H9 (cell line): Measurements from ENCODE around the gene VCAN. TPM values are rescaled to one million over a fixed set of nuclear protein-coding genes. Genes with fewer than 3 reads are reported as not detected.

Source experiments
- DNase-seq: peaks from one replicate; pipeline ENCODE4 v3.0.0-alpha.2; 2017
- H2AFZ ChIP-seq: one replicate; pipeline ENCODE4 v1.6.1; 2013; ENCODE audit warnings: mild to moderate bottlenecking, low read length, control low read depth, moderate library complexity
- H2AK5ac ChIP-seq: 2 replicates; pipeline ENCODE4 v1.6.1; 2013; ENCODE audit warnings: low read length, control low read depth, mixed read lengths; ENCODE audit not compliant: insufficient read length
- H2BK120ac ChIP-seq: one replicate; pipeline ENCODE4 v1.6.1; 2013; ENCODE audit warnings: low read depth, mild to moderate bottlenecking, low read length, control low read depth, inconsistent platforms; ENCODE audit not compliant: poor library complexity, severe bottlenecking
- H2BK12ac ChIP-seq: 2 replicates; pipeline ENCODE4 v1.6.1; 2013; ENCODE audit warnings: low read length, control low read depth, mixed read lengths, low read depth; ENCODE audit not compliant: insufficient read length
- H2BK15ac ChIP-seq: 2 replicates; pipeline ENCODE4 v1.6.1; 2013; ENCODE audit warnings: low read depth, low read length, control low read depth
- H2BK20ac ChIP-seq: one replicate; pipeline ENCODE4 v1.6.1; 2013; ENCODE audit warnings: low read depth, mild to moderate bottlenecking, low read length, control low read depth, inconsistent platforms; ENCODE audit not compliant: poor library complexity, severe bottlenecking
- H2BK5ac ChIP-seq: 2 replicates; pipeline ENCODE4 v1.6.1; 2013; ENCODE audit warnings: low read length, control low read depth, mixed read lengths; ENCODE audit not compliant: insufficient read length
- H3K14ac ChIP-seq: 2 replicates; pipeline ENCODE4 v1.6.1; 2013; ENCODE audit warnings: low read length, control low read depth; ENCODE audit not compliant: insufficient read depth
- H3K18ac ChIP-seq: 2 replicates; pipeline ENCODE4 v1.6.1; 2013; ENCODE audit warnings: low read depth, mild to moderate bottlenecking, mixed read lengths, low read length, control low read depth; ENCODE audit not compliant: insufficient read length
- H3K23ac ChIP-seq: 2 replicates; pipeline ENCODE4 v1.6.1; 2013; ENCODE audit warnings: low read length, control low read depth, mixed read lengths, low read depth; ENCODE audit not compliant: insufficient read length
- H3K23me2 ChIP-seq: 2 replicates; pipeline ENCODE4 v1.6.1; 2013; ENCODE audit warnings: low read depth, mild to moderate bottlenecking, mixed read lengths, low read length, control low read depth; ENCODE audit not compliant: insufficient read length, poor library complexity, severe bottlenecking
- H3K27ac ChIP-seq: 2 replicates; pipeline ENCODE4 v1.5.1; 2013; ENCODE audit warnings: low read length, control low read depth, mixed read lengths, low read depth; ENCODE audit not compliant: insufficient read length
- H3K27me3 ChIP-seq: 2 replicates; pipeline ENCODE4 v1.6.1; 2013; ENCODE audit warnings: low read length, control low read depth, inconsistent platforms; ENCODE audit not compliant: insufficient read depth
- H3K4ac ChIP-seq: 2 replicates; pipeline ENCODE4 v1.6.1; 2013; ENCODE audit warnings: low read depth, mild to moderate bottlenecking, control low read depth, inconsistent platforms, low read length, moderate library complexity
- H3K4me1 ChIP-seq: 2 replicates; pipeline ENCODE4 v1.6.1; 2013; ENCODE audit warnings: low read length, control low read depth, inconsistent platforms; ENCODE audit not compliant: insufficient read depth
- H3K4me2 ChIP-seq: 2 replicates; pipeline ENCODE4 v1.6.1; 2013; ENCODE audit warnings: low read length, control low read depth, mixed read lengths; ENCODE audit not compliant: insufficient read length, insufficient read depth
- H3K56ac ChIP-seq: 2 replicates; pipeline ENCODE4 v1.6.1; 2013; ENCODE audit warnings: low read depth, mild to moderate bottlenecking, mixed read lengths, low read length, control low read depth; ENCODE audit not compliant: insufficient read length
- H3K79me1 ChIP-seq: 2 replicates; pipeline ENCODE4 v1.6.1; 2013; ENCODE audit warnings: low read depth, mild to moderate bottlenecking, moderate library complexity, low read length, control low read depth, inconsistent platforms; ENCODE audit not compliant: insufficient read depth, poor library complexity, severe bottlenecking
- H3K79me2 ChIP-seq: 2 replicates; pipeline ENCODE4 v1.6.1; 2013; ENCODE audit warnings: low read length, control low read depth, inconsistent platforms; ENCODE audit not compliant: insufficient read depth
- H3K9ac ChIP-seq: 2 replicates; pipeline ENCODE4 v1.6.1; 2013; ENCODE audit warnings: low read length, control low read depth, mixed read lengths; ENCODE audit not compliant: insufficient read length; ENCODE audit errors: extremely low read depth
- H3K9me3 ChIP-seq: one replicate; pipeline ENCODE4 v1.6.1; 2013; ENCODE audit warnings: low read depth, low read length, inconsistent platforms; ENCODE audit not compliant: control insufficient read depth
- H3T11ph ChIP-seq: one replicate; pipeline ENCODE4 v1.6.1; 2013; ENCODE audit warnings: mild to moderate bottlenecking, low read length, control low read depth, inconsistent platforms
- H4K20me1 ChIP-seq: one replicate; pipeline ENCODE4 v1.6.1; 2013; ENCODE audit not compliant: control insufficient read depth, insufficient read length, insufficient read depth
- H4K5ac ChIP-seq: 2 replicates; pipeline ENCODE4 v1.6.1; 2013; ENCODE audit warnings: low read depth, mild to moderate bottlenecking, mixed read lengths, low read length, control low read depth; ENCODE audit not compliant: insufficient read length
- H4K8ac ChIP-seq: replicated peaks from 2 replicates; pipeline ENCODE4 v1.6.1; 2013; ENCODE audit warnings: low read length, control low read depth, mixed read lengths, low read depth; ENCODE audit not compliant: insufficient read length
- H4K91ac ChIP-seq: 2 replicates; pipeline ENCODE4 v1.6.1; 2013; ENCODE audit warnings: low read depth, mild to moderate bottlenecking, moderate library complexity, mixed read lengths, low read length, control low read depth; ENCODE audit not compliant: insufficient read length
- H3K27ac Mint-ChIP-seq, 3 experiments: 2 replicates in 2 of 3; 3 replicates in 1 of 3; pipeline ENCODE4 v1.8.0; 2020 to 2021; ENCODE audit warnings: mixed read lengths in 3 of 3, mild to moderate bottlenecking in 1 of 3, moderate library complexity in 1 of 3
- H3K27me3 Mint-ChIP-seq: 2 replicates; pipeline ENCODE4 v1.8.0; 2021; ENCODE audit warnings: low read depth, mild to moderate bottlenecking, moderate library complexity, mixed read lengths
- H3K36me3 Mint-ChIP-seq, 3 experiments: 2 replicates in 2 of 3; 3 replicates in 1 of 3; pipeline ENCODE4 v1.8.0; 2020 to 2021; ENCODE audit warnings: low read depth in 3 of 3, mixed read lengths in 3 of 3; ENCODE audit not compliant: insufficient read depth in 1 of 3
- H3K4me1 Mint-ChIP-seq, 2 experiments: 2 replicates each; pipeline ENCODE4 v1.8.0; 2020; ENCODE audit warnings: mixed read lengths in 2 of 2
- H3K4me3 Mint-ChIP-seq, 2 experiments: 2 replicates in 1 of 2; 3 replicates in 1 of 2; pipeline ENCODE4 v1.8.0; 2020 to 2021; ENCODE audit warnings: mild to moderate bottlenecking in 2 of 2, mixed read lengths in 2 of 2, moderate library complexity in 1 of 2
- H3K9me3 Mint-ChIP-seq, 2 experiments: 2 replicates in 1 of 2; 3 replicates in 1 of 2; pipeline ENCODE4 v1.8.0; 2020; ENCODE audit warnings: mild to moderate bottlenecking in 2 of 2, mixed read lengths in 2 of 2, moderate library complexity in 1 of 2
- WGBS: extraction: QIAGEN DNeasy Blood & Tissue Kit; methylation state at CpG from one replicate; pipeline ENCODE4 v1.1.7; 2013; ENCODE audit warnings: missing lambda C conversion rate, low lambda C conversion rate, mixed read lengths; ENCODE audit not compliant: insufficient read length; ENCODE audit errors: extremely low coverage; 5-methylcytosine and 5-hydroxymethylcytosine counted together
- total RNA-seq: library from RNA; stranded (reverse); gene quantifications from 2 replicates; pipeline ENCODE4 v1.2.1, GENCODE V29; 2021
- TF ChIP-seq, protein P1 (sequence below): fragments of 200-600 bp; sonication (generic); conservative IDR thresholded peaks from 3 replicates; pipeline ENCODE4 v1.8.0; 2021; ENCODE audit warnings: antibody characterized with exemption, mild to moderate bottlenecking

VCAN gene
- total RNA-seq, 1 experiment from 2014 or later: 278 TPM

DNA sequence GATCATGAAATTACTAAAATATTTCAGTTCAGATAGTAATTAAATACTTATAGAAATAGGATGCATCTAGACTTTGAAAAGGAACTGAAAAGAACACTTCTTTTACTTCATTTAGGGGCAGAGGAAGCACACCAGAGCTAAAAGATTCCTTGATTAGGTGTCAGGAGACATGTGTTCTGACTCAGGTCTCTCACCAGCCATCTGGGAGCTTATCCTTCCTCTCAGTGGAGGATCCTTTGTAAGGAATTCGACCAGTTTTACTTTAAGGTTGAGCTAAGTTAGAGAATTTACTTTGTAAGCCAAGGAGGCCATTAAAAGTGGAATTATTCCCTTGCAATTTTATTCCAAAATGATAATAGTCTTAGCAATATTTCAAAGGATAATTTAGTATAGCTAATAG lies 16.7 kb downstream of the VCAN start:
- no peaks in the 10 kb centered on the region for H3K9me3 Mint-ChIP-seq
- no peak overlapping the region for H3T11ph ChIP-seq
- no peak overlapping the region for H4K91ac ChIP-seq
- no peak for DNase-seq
- H3K23ac ChIP-seq: no peak overlapping the region
- H2AK5ac ChIP-seq: no peak overlapping the region
- no peaks in the 10 kb centered on the region for H3K27me3 Mint-ChIP-seq
- no peak overlapping the region for H3K4me3 Mint-ChIP-seq
- H3K9me3 ChIP-seq: no peaks in the 10 kb centered on the region
- H3K14ac ChIP-seq: no peak overlapping the region
- no CpG with 5 or more reads among the region's 1 CpG for WGBS
- H3K9ac ChIP-seq: no peak overlapping the region
- peaks cover 3% of the 10 kb centered on the region; the same call in 1 of the 2 replicates for H3K4me1 ChIP-seq
- H2AFZ ChIP-seq: no peak overlapping the region
- no peak overlapping the region for H2BK20ac ChIP-seq
- peaks cover 38 to 80% (median 39%) of the 10 kb centered on the region in 3 experiments for H3K36me3 Mint-ChIP-seq
- no peak overlapping the region for H3K18ac ChIP-seq
- no peak overlapping the region for H2BK12ac ChIP-seq
- no peak overlapping the region for H3K4me2 ChIP-seq
- no peak overlapping the region for H4K5ac ChIP-seq
- H4K20me1 ChIP-seq: no peaks in the 10 kb centered on the region
- peaks cover 33 to 43% of the 10 kb centered on the region in 2 experiments for H3K4me1 Mint-ChIP-seq
- H2BK5ac ChIP-seq: no peak overlapping the region
- H4K8ac ChIP-seq: no peak overlapping the region
- H3K23me2 ChIP-seq: no peaks in the 10 kb centered on the region
- no peak overlapping the region for H3K4ac ChIP-seq
- no peak overlapping the region for H3K56ac ChIP-seq
- no peaks in the 10 kb centered on the region for H3K27me3 ChIP-seq
- no peaks in the 10 kb centered on the region for H3K79me1 ChIP-seq
- H2BK15ac ChIP-seq: no peak overlapping the region
- H3K27ac Mint-ChIP-seq: no peak overlapping the region
- no peak overlapping the region for H2BK120ac ChIP-seq
- peaks cover 4% of the 10 kb centered on the region; the same call in 1 of the 2 replicates for H3K79me2 ChIP-seq
- H3K27ac ChIP-seq: no peak overlapping the region
- TF ChIP-seq, protein P1, sequence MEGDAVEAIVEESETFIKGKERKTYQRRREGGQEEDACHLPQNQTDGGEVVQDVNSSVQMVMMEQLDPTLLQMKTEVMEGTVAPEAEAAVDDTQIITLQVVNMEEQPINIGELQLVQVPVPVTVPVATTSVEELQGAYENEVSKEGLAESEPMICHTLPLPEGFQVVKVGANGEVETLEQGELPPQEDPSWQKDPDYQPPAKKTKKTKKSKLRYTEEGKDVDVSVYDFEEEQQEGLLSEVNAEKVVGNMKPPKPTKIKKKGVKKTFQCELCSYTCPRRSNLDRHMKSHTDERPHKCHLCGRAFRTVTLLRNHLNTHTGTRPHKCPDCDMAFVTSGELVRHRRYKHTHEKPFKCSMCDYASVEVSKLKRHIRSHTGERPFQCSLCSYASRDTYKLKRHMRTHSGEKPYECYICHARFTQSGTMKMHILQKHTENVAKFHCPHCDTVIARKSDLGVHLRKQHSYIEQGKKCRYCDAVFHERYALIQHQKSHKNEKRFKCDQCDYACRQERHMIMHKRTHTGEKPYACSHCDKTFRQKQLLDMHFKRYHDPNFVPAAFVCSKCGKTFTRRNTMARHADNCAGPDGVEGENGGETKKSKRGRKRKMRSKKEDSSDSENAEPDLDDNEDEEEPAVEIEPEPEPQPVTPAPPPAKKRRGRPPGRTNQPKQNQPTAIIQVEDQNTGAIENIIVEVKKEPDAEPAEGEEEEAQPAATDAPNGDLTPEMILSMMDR: no peak
